Measurements from ENCODE around the gene AP2S1.

GRCh38 chr19:46839752-46840497, 10.7 kb downstream of the AP2S1 start:
- TF ChIP-seq, protein P1, sequence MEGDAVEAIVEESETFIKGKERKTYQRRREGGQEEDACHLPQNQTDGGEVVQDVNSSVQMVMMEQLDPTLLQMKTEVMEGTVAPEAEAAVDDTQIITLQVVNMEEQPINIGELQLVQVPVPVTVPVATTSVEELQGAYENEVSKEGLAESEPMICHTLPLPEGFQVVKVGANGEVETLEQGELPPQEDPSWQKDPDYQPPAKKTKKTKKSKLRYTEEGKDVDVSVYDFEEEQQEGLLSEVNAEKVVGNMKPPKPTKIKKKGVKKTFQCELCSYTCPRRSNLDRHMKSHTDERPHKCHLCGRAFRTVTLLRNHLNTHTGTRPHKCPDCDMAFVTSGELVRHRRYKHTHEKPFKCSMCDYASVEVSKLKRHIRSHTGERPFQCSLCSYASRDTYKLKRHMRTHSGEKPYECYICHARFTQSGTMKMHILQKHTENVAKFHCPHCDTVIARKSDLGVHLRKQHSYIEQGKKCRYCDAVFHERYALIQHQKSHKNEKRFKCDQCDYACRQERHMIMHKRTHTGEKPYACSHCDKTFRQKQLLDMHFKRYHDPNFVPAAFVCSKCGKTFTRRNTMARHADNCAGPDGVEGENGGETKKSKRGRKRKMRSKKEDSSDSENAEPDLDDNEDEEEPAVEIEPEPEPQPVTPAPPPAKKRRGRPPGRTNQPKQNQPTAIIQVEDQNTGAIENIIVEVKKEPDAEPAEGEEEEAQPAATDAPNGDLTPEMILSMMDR (IDR thresholded peaks at IDR 0.05): no peak
- TF ChIP-seq POLR2A (IDR thresholded peaks at IDR 0.05): no peak
